HCT116 (cell line): ENCODE results near the gene COQ10A. TPM values are rescaled to one million over a fixed set of nuclear protein-coding genes. Genes with fewer than 3 reads are reported as not detected.

Experiments used
- ATAC-seq: fragments of 200-7000 bp; cut with Tn5 transposase; 2 replicates; pipeline ENCODE4 v1.9.1; 2020; ENCODE audit warnings: mild to moderate bottlenecking, moderate library complexity
- BruUV-seq: library from RNA; stranded (reverse); fragments of 400-500 nt; replicated peaks from 2 replicates; lab custom pipeline; 2021; lab: Mats Ljungman, UMichigan
- CTCF ChIA-PET: fragments of 300-600 bp; sonication (Branson Sonifier 250); formaldehyde crosslinking; loops from one replicate; lab custom pipeline; 2021; ENCODE audit warnings: antibody characterized with exemption; lab: Charles Lee
- POLR2A ChIA-PET: fragments of 300-600, 350-600 bp; sonication (Branson Sonifier 250); formaldehyde crosslinking; loops from one replicate; lab custom pipeline; 2021; ENCODE audit warnings: antibody characterized with exemption; lab: Charles Lee
- RAD21 ChIA-PET, 2 experiments: fragments of 300-600 bp; sonication (Branson Sonifier 250); formaldehyde crosslinking; loops; one replicate each; lab custom pipeline; 2023; ENCODE audit warnings: low total read pairs in 2 of 2; ENCODE audit not compliant: uncharacterized antibody in 2 of 2, unreplicated experiment in 2 of 2, low non-redundant PET in 1 of 2; lab: Charles Lee
- DNase-seq: peaks from one replicate; pipeline ENCODE4 v3.0.0-alpha.2; 2010; ENCODE audit warnings: low read depth, low spot score
- H2AFZ ChIP-seq: fragments of 200-600 bp; shearing (Covaris generic), sonication (generic); 2 replicates; pipeline ENCODE4 v1.6.1; 2017; ENCODE audit warnings: low read depth, mixed run types, mixed read lengths, antibody characterized with exemption, low read length; ENCODE audit not compliant: poor library complexity, severe bottlenecking
- H3K27ac ChIP-seq: 2 replicates; pipeline ENCODE4 v1.5.1; 2012; ENCODE audit warnings: low read depth, low read length
- H3K27me3 ChIP-seq: fragments of 200-600 bp; sonication (generic); 2 replicates; pipeline ENCODE4 v1.6.1; 2016; ENCODE audit warnings: mixed run types, low read length, mixed read lengths; ENCODE audit not compliant: insufficient read depth
- H3K36me3 ChIP-seq, 2 experiments: fragments of 200-500 bp in 1 of 2; fragments of 200-600 bp in 1 of 2; sonication (Bioruptor generic) in 1 of 2; sonication (generic) in 1 of 2; 2 replicates each; pipeline versions ENCODE4 v1.5.1 to v1.6.1; 2014 to 2016; ENCODE audit warnings: low read length in 2 of 2, inconsistent platforms in 1 of 2, mixed read lengths in 1 of 2, mixed run types in 1 of 2; ENCODE audit not compliant: insufficient read depth in 2 of 2, control insufficient read depth in 1 of 2
- H3K4me1 ChIP-seq, 2 experiments: fragments of 200-600 bp in 1 of 2; sonication (generic) in 1 of 2; 2 replicates each; pipeline versions ENCODE4 v1.5.1 to v1.6.1; 2012 to 2017; ENCODE audit warnings: low read length in 2 of 2, inconsistent platforms in 1 of 2, mild to moderate bottlenecking in 1 of 2, mixed read lengths in 1 of 2, mixed run types in 1 of 2, moderate library complexity in 1 of 2; ENCODE audit not compliant: insufficient read depth in 2 of 2, control insufficient read depth in 1 of 2
- H3K4me2 ChIP-seq: fragments of 200-600 bp; sonication (generic); 2 replicates; pipeline ENCODE4 v1.6.1; 2017; ENCODE audit warnings: mixed run types, low read length, mixed read lengths
- H3K4me3 ChIP-seq, 2 experiments: fragments of 200-600 bp in 1 of 2; sonication (generic) in 1 of 2; replicated peaks in 1 of 2; 2 replicates each; pipeline ENCODE4 v1.5.1; 2011 to 2016; ENCODE audit warnings: low read length in 2 of 2, control low read depth in 1 of 2, low read depth in 1 of 2, mild to moderate bottlenecking in 1 of 2, mixed read lengths in 1 of 2, mixed run types in 1 of 2
- H3K79me2 ChIP-seq: fragments of 200-600 bp; sonication (generic); 2 replicates; pipeline ENCODE4 v1.6.1; 2017; ENCODE audit warnings: mild to moderate bottlenecking, mixed run types, low read length, moderate library complexity, mixed read lengths; ENCODE audit not compliant: insufficient read depth
- H3K9ac ChIP-seq: fragments of 200-600 bp; sonication (generic); 2 replicates; pipeline ENCODE4 v1.6.1; 2016; ENCODE audit warnings: low read length, mixed read lengths
- H3K9me2 ChIP-seq: fragments of 200-600 bp; sonication (generic), shearing (Covaris generic); 2 replicates; pipeline ENCODE4 v1.6.1; 2017; ENCODE audit warnings: mixed run types, mild to moderate bottlenecking, moderate library complexity; ENCODE audit not compliant: insufficient read depth
- H3K9me3 ChIP-seq, 2 experiments: fragments of 200-500 bp in 1 of 2; fragments of 200-600 bp in 1 of 2; sonication (Bioruptor generic) in 1 of 2; sonication (generic) in 1 of 2; 2 replicates each; pipeline ENCODE4 v1.6.1; 2014 to 2017; ENCODE audit warnings: low read length in 2 of 2, mixed read lengths in 2 of 2, inconsistent platforms in 1 of 2, low read depth in 1 of 2, mild to moderate bottlenecking in 1 of 2, mixed run types in 1 of 2, moderate library complexity in 1 of 2; ENCODE audit not compliant: control insufficient read depth in 1 of 2, insufficient read depth in 1 of 2
- H4K20me1 ChIP-seq: fragments of 200-600 bp; sonication (generic), shearing (Covaris generic); 2 replicates; pipeline ENCODE4 v1.6.1; 2017; ENCODE audit warnings: mixed run types, mild to moderate bottlenecking, moderate library complexity; ENCODE audit not compliant: insufficient read depth
- CBX3 ChIP-seq: IDR thresholded peaks from 2 replicates; pipeline ENCODE4 v1.6.1; 2012; ENCODE audit warnings: low read depth
- CEBPB ChIP-seq: IDR thresholded peaks from 2 replicates; pipeline ENCODE4 v1.6.1; 2012; ENCODE audit warnings: low read depth
- EGR1 ChIP-seq: IDR thresholded peaks from 2 replicates; pipeline ENCODE4 v1.6.1; 2012; ENCODE audit warnings: low read depth
- ELF1 ChIP-seq: IDR thresholded peaks from 2 replicates; pipeline ENCODE4 v1.6.1; 2012; ENCODE audit warnings: low read depth, borderline replicate concordance
- EZH2 ChIP-seq: fragments of 200-600 bp; sonication (generic); IDR thresholded peaks from 2 replicates; pipeline ENCODE4 v1.6.1; 2017; ENCODE audit warnings: antibody characterized with exemption, mixed run types
- EZH2phosphoT487 ChIP-seq: fragments of 200-600 bp; IDR thresholded peaks from 2 replicates; pipeline ENCODE4 v1.6.1; 2018; ENCODE audit warnings: antibody characterized with exemption, borderline replicate concordance
- FOSL1 ChIP-seq: IDR thresholded peaks from 2 replicates; pipeline ENCODE4 v1.6.1; 2012; ENCODE audit warnings: low read depth
- JUND ChIP-seq: IDR thresholded peaks from 2 replicates; pipeline ENCODE4 v1.6.1; 2012
- RAD21 ChIP-seq: IDR thresholded peaks from 2 replicates; pipeline ENCODE4 v1.6.1; 2012; ENCODE audit warnings: low read depth, mild to moderate bottlenecking
- SIN3A ChIP-seq: IDR thresholded peaks from 2 replicates; pipeline ENCODE4 v1.6.1; 2012; ENCODE audit warnings: low read depth
- SP1 ChIP-seq: IDR thresholded peaks from 2 replicates; pipeline ENCODE4 v1.6.1; 2012; ENCODE audit warnings: low read depth
- YY1 ChIP-seq: IDR thresholded peaks from 2 replicates; pipeline ENCODE4 v1.6.1; 2011; ENCODE audit warnings: low read length, low read depth, moderate library complexity, mild to moderate bottlenecking; ENCODE audit not compliant: insufficient replicate concordance; ENCODE audit errors: extremely low read depth
- ZFX ChIP-seq: fragments of 450-650 bp; IDR thresholded peaks from 2 replicates; pipeline ENCODE4 v1.6.1; 2017
- ZNF274 ChIP-seq: fragments of 200-500 bp; sonication (Bioruptor generic); IDR thresholded peaks from 2 replicates; pipeline ENCODE4 v1.6.1; 2014; ENCODE audit warnings: mild to moderate bottlenecking, low read depth, low read length, inconsistent platforms
- intact Hi-C: fragments of 100-400 bp; cut with micrococcal nuclease; formaldehyde crosslinking; loops from 2 replicates; pipeline ENCODE4 v1.10.0; 2022
- total RNA-seq: library from RNA; stranded (reverse); gene quantifications from one replicate; pipeline ENCODE4 v1.2.1, GENCODE V29; 2021; ENCODE audit not compliant: unreplicated experiment
- TF ChIP-seq, protein P1 (sequence below): IDR thresholded peaks from 2 replicates; pipeline ENCODE4 v1.6.1; 2012
- TF ChIP-seq, protein P2 (sequence below): IDR thresholded peaks from 2 replicates; pipeline ENCODE4 v1.6.1; 2012

Gene COQ10A
- total RNA-seq, 1 experiment from 2014 or later: 11.7 TPM

DNA sequence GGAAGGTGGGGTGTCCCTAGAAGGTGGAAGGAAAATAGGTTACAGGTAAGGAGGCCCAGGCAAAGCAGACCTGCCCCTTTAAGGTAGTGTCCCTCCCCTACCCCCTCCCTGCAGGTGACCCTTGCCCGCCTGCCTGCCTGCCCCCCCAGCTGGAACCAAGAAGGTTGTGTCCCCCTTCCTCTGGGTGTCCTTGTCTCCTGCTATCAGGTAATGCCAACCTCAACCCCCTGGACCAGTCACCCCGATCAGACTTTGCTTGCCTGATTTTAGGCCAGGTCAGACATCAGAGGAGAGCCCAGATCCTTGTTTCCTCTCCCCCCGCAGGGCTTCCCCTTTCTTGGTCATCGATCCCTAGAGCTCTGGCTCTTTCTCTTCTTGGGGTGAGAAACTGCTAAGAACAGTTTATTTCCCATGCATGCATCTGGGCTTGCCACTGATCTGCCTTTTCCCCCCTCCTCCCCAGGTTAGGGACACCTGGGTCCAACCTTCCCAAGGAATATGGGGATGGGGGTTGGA, 36.8 kb upstream of the COQ10A start, which contains the start of gene SLC39A5:
Gene SLC39A5 (plus strand): TSS at position 136 of the 516 bp plus-strand sequence. CDS start 1,224 bp downstream, outside the sequence.
- RAD21 ChIA-PET: no interaction called here
- Histone ChIP-seq H3K9me2 (no peaks in the 10 kb centered on the region), H2AFZ (no peak within 1 kb of the TSS), H3K4me2 (no peak within 1 kb of the TSS), H3K27ac (no peak within 1 kb of the TSS), H4K20me1 (no peaks in the 10 kb centered on the region), H3K4me1 (peaks cover 0 to 10% of the 10 kb centered on the region in 2 experiments; a peak in 1 of 4 replicates), H3K9me3 (no peaks in the 10 kb centered on the region), H3K27me3 (no peaks in the 10 kb centered on the region), H3K9ac (no peak within 1 kb of the TSS), H3K4me3 (no peak within 1 kb of the TSS), H3K79me2 (no peaks in the 10 kb centered on the region), H3K36me3 (no peaks in the 10 kb centered on the region)
- TF ChIP-seq EZH2 (no peak), SP1 (no peak), JUND (no peak), FOSL1 (no peak), SIN3A (no peak), YY1 (no peak), EZH2phosphoT487 (no peak)
- TF ChIP-seq, protein P1, sequence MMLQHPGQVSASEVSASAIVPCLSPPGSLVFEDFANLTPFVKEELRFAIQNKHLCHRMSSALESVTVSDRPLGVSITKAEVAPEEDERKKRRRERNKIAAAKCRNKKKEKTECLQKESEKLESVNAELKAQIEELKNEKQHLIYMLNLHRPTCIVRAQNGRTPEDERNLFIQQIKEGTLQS: no peak
- CTCF ChIA-PET: no interaction called here
- POLR2A ChIA-PET: no interaction called here
- no TSS peak for BruUV-seq
- intact Hi-C loops: no loop called here
- DNase-seq: no peak
- no peak for ATAC-seq

DNA sequence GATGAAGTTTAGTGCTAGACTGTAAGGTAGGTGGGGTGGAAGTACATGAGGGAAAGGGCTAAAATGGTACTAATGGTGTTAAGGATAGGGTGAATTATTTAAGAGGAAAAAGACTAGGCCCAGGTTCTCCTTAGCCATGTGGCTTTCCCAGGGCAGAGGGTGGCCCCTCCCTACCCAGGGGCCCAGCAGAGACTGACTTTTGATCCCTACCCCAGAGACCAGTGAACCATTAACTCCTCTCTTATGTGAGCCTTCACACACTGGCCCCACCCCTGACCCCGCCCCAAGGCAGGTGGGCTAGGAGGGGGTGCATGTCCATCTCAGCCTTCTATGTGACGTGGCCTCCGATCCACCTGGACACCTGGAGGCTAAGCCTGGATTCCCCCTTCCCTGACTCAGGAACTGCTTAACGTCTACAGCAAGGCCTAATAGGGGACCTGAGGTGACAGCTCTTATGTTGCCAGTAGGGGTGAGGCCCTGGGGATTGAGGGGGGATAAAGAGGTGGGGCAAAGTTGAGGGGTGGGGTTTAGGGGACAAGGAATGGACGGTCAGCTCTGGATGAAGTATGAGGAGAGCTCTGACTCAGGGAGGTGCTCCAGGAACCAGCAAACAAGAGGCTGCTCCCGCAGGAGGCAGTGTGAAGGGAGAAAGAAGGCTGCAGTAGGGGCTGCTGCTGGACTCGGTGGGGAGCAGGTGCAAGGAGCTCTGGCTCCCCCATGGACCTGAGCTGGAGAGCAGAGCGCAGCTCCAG, 36.1 kb upstream of the COQ10A start:
- no peaks in the 10 kb centered on the region for H3K9me3 ChIP-seq
- peaks cover 0 to 6% of the 10 kb centered on the region in 2 experiments; a peak in 1 of 4 replicates for H3K4me1 ChIP-seq
- ATAC-seq (peak; percentile 19; the same call in 1 of the 2 replicates), DNase-seq (no peak)
- TF ChIP-seq RAD21: no peak
- no peak for TF ChIP-seq CBX3
- TF ChIP-seq EZH2: no peak
- no peak for TF ChIP-seq EGR1
- TF ChIP-seq ZFX: no peak
- no peak for TF ChIP-seq JUND
- no peak for TF ChIP-seq ZNF274
- TF ChIP-seq CEBPB: no peak
- TF ChIP-seq, protein P1: no peak
- TF ChIP-seq, protein P2, sequence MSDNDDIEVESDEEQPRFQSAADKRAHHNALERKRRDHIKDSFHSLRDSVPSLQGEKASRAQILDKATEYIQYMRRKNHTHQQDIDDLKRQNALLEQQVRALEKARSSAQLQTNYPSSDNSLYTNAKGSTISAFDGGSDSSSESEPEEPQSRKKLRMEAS: no peak
- TF ChIP-seq YY1: no peak
- TF ChIP-seq FOSL1: no peak
- TF ChIP-seq ELF1: no peak
- H3K9ac ChIP-seq: no peak overlapping the region
- no TSS peak for BruUV-seq
- no peak overlapping the region for H3K27ac ChIP-seq
- no peaks in the 10 kb centered on the region for H4K20me1 ChIP-seq
- no peaks in the 10 kb centered on the region for H3K27me3 ChIP-seq
- no peak overlapping the region for H3K4me3 ChIP-seq
- H3K36me3 ChIP-seq: peaks cover 0 to 2% of the 10 kb centered on the region in 2 experiments; a peak in 1 of 4 replicates
- ChIA-PET POLR2A (no interaction called here), CTCF (no interaction called here), RAD21 (no interaction called here)
- no peaks in the 10 kb centered on the region for H3K9me2 ChIP-seq
- no peak overlapping the region for H2AFZ ChIP-seq
- no peak overlapping the region for H3K4me2 ChIP-seq
- intact Hi-C loops: no loop called here
- no peaks in the 10 kb centered on the region for H3K79me2 ChIP-seq
